HG02970 (cell line): Measurements from ENCODE around the gene PIP5KL1.

Source experiments
- ATAC-seq: cut with Tn5 transposase; IDR thresholded peaks from one replicate; pipeline ENCODE4 v1.9.1; 2021; ENCODE audit warnings: mild to moderate bottlenecking, moderate library complexity, moderate number of reproducible peaks; ENCODE audit not compliant: unreplicated experiment, low FRiP score

Gene PIP5KL1

DNA sequence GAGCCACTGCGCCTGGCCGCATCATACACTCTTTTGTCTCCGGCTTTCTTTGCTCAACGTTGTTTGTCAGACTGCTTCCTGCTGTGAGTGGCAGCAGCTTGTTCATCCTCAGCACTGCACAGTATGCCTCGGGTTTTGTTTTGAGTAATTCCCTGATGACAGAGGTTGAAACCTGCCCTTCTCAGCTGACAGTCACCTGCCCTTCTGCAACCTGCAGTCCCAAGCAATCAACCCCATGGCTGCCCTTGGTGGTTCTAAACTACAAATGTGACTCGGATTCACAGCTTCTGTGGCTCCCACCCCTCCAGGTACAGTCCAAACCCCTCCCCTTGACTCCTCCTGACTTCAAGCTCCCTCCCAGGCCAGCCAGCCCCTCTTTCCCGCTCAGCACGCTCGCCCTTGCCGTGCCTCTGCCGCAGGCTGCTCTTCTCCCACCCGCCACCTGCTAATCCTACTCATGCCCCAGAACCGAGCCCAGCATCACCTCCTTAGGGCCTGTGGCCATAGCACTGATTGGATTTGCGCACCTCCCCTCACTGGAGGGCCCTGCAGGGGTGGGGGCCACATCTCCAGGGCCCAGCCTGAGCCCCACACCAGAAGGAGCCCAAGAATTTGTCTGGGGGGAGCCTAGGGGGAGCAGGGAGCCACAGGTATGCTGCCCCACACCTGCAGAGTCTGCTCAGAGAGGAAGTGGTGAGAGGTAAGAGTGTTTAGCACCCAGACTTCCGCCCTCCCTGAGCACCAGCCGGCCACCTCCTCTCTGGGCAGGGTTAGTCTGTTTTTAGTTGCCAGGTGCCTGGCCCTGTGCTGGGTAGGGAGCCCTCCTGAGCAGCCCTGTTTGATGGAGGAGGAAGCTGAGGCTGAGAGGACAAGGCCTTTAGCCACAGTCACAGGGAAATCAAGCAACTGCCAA is 40.1 kb upstream of the PIP5KL1 start:
- peak; percentile 70 for ATAC-seq

DNA sequence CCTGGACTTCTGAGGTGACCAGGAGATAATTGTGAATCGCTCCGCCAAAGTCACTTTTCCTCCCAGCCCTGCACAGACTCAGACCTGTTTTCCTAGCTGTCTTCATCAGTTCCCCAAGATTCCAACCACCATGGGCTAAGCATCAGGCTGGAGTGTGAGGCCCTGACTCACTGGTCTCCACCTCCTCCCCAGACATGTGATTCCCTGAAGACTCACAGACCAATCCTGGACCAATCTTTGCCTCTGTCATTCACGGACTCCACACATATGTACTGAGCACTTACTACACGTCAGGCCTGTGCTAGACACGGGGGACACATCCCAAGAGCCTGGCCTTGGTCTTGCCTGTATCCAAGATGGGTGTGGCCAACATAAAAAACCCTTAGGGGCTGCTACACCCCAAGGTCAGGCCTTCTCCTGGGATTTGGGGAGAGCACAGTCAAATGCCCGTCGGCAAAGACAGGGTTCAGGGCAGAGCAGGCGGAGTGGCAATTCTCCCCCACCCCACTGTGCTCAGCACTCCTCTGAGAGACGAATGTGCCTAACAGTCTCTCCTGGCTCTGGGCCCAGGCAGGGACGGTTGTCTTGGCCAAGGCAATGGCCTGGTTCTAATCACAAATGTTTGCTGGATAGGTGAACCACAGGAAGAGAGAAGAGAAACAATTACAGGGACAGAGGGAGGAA is 38.3 kb upstream of the PIP5KL1 start:
- no peak for ATAC-seq

- ATAC-seq = no peak
These were observed 37.5 kb upstream of the PIP5KL1 start for GRCh38 chr9:127968042-127968441.

DNA sequence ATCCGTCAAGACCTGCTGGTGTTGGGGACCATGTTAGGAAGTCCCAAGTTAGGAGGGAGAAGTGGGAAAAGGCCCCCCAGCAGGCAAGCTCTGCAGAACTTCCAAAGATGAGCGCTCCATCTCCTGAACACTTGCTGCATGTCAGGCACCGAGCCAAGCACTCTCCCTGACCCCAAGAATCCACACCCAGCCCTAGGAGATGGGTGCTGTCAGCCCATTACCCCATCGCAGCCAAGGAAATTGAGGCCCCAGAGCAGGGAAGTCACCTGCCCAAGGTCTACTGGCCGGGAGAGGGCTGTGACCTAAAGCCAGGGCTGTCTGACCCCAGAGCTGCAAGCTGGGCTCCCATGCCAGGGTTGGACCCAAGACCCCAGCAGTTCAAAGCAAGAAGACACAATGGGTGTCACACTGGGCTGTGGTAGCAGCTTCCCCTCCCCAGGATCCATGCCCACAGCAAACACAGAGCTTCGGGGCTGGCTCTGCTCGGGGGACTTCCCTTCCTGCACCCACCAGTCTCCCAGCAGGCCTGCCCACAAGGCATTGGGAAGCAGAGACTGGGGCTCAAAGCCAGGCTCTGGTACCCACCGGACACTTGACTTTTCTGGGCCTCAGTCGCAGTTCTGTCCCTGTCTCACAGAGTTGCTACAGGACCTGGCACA is 36.7 kb upstream of the PIP5KL1 start:
- ATAC-seq = no peak

- no peak for ATAC-seq
These were observed 36.0 kb upstream of the PIP5KL1 start for GRCh38 chr9:127966416-127967150.

GRCh38 chr9:127965953-127966352 is 35.4 kb upstream of the PIP5KL1 start:
- ATAC-seq = no peak

DNA sequence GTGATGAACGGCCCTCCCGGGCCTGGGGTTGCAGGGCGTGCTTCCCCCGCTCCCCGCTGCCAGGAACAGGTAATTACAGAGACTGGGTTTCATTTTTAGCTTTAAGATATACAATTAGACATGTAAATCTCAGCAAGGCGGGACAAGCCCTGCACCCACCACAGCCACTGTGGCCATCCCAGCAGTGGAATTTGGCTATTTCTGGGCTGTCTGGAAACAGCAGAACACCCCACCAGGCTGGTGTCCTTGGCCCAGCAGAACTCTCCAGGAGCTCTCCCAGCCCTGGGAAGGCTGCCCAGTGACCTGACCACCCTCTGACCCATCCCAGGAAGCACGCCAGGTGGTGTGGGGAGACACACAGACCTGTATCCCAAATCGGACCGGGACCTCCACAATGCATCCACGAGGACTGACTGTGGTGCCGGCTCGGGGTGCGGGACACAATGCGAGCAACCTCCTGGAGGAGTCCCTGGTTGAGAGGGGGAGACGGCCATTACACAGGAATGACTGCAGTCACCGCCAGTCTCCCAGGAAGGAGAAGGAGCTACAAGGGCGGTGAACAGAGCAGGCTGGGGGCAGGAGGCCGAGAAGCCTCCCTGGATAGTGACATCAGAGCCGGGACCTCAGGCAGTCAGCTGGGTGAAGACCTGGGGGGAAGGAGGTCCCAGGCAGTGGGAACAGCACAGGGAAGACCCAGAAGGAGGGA is 32.9 kb upstream of the PIP5KL1 start:
- ATAC-seq = no peak

- ATAC-seq = no peak
These were observed 32.4 kb upstream of the PIP5KL1 start for GRCh38 chr9:127963041-127963358.

DNA sequence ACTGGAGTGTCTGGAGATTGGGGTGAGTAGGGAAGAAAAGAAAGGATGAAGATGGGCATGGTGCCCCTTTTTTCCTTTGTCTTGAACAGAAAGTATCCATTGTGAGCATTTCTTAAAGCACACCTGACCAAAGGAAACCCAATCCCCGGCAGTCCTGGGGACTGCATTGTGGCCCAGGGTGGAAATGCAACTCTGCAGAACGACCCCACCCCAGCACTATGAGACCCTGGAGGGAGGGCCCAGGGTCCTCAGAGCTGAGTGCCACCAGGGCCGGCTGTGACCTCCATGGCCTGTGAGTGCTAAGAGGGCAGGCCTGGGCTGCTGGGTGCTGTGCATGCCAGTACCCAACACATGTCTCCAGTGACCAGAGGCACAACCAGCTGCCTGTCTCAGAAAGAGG is 31.7 kb upstream of the PIP5KL1 start:
- no peak for ATAC-seq

- ATAC-seq = no peak
These were observed 31.1 kb upstream of the PIP5KL1 start for GRCh38 chr9:127961613-127962155.

GRCh38 chr9:127961155-127961490 is 30.5 kb upstream of the PIP5KL1 start:
- no peak for ATAC-seq

DNA sequence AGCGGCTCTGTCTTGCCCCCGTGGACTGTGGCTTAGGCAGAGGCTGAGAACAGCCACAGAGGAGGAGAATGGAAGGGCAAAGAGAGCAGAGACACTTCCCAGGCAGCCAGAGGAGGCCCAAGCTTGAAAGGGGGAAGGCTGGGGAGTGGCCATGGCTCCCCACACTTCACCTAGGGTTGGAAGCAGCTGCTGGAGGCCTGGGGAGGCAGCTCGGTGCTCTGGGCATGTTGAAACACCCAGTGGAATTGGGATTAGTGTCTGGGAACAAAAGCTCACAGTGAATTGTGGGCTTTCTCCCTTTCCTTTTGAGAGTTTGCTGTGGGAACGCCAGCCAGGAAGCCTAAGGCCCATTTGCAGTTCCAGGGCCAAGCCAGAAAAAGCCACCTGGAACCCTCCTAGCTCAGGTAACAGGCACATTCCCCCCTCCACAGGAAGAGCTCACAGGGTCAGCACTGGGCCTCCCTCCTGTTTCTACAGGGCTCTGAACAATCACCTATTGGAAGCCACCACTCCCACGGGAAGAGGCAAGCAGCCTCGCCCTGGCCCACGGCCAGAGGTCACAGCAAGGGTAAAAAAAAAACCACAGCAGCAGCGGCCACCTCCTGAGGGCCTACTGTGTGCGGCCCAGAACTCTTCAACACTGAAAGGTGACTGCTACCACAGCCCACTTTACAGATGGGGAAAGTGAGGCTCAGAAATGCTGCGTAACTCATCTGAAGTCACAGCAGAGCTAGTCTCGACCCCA is 30.0 kb upstream of the PIP5KL1 start:
- ATAC-seq = no peak

DNA sequence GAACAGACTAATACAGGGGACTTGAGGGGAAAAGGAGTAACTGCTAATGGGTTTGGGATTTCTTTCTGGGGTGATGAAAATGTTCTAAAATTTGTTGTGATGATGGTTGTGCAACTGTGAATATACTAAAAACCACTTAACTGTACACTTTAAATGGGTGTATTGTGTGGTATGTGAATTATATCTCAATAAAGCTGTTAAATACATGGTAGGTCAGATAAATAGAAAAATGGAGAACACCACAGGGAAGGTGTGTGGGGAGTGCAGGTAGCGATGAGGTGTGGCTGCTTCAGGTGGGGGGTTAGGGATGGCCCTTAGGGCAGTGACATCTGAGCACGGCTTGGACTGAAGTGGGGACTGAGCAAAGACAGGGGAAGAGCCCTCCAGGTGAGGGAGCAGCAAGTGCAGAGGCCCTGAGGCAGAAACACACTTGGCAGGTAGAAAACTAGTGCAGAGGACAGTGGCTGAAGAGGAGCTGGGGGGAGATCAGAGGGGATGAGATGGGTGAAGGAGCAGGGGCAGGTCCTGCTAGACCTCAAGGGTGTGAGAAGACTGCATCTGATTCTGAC is 29.3 kb upstream of the PIP5KL1 start:
- ATAC-seq = no peak

DNA sequence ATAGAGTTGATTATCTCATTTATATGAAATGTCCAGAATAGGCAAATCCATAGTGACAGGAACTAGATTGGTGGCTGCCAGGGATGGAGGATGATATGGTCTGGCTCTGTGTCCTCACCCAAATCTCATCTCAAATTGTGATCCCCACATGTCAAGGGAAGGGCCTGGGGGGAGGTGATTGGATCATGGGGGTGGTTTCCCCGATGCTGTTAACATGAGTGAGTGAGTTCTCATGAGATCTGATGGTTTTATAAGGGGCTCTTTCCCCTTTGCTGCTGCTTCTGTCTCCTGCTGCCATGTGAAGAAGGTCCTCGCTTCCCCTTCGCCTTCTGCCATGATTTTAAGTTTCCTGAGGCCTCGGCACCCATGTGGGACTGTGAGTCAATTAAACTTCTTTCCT is 28.8 kb upstream of the PIP5KL1 start:
- no peak for ATAC-seq

GRCh38 chr9:127958728-127959127 is 28.2 kb upstream of the PIP5KL1 start:
- no peak for ATAC-seq

GRCh38 chr9:127955294-127956015 is 24.9 kb upstream of the PIP5KL1 start:
- no peak for ATAC-seq

- ATAC-seq = no peak
These were observed 24.3 kb upstream of the PIP5KL1 start for GRCh38 chr9:127954831-127955293.

DNA sequence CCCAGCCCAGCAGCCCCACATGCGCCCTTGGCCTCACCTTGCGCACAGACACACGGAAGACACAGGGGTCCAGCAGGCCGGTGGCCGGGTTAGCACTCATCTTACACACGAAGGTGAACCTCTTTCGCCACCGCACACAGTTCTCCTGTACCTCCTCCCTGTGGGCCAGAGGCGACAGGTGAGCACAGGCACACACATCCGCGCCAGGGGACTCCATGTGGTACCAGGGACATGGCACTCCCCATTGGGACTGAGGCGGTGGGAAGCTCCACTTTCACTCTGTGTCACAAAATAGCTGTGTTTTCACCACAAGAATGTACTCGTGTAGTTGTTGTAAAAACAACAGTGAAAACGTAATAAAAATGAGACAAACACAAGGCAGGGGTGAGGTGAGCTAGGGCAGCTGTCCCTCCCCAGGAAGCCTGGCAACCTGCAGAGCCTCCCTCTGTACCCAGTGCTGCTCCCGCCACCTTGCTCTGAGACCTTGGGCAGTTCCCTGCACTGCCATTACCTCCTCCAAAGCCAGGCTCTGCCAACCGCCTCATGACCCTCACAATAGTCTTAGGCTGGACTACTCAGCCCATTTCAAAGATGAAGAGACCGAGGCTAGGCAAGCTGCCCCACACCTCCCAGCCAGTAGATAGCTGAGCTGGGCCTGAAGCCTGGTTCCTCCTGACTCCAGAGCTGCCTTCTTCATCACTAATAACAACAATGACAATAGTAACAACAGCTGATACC is 23.4 kb upstream of the PIP5KL1 start:
- no peak for ATAC-seq
